ENCODE data around the gene CHRNE. TPM values are rescaled to one million over a fixed set of nuclear protein-coding genes. Genes with fewer than 3 reads are reported as not detected.
"Not testable (repeated sequence)": the region's sequence is repeated elsewhere in the genome, so short reads cannot be mapped to it uniquely, and the experiment has no call there.

Gene CHRNE
- polyA plus RNA-seq, 1 donor (not counting 4 experiments of a cell fraction or from before 2014, with no cell fraction given): 0.04 TPM

- Histone ChIP-seq H3K79me2 (ENCODE audit: control insufficient read depth, insufficient read depth, low read length) (no peaks in the 10 kb centered on the region), H3K9ac (ENCODE audit: control insufficient read depth, extremely low read depth, insufficient read depth, low read length) (no peak overlapping the region), H3K4me1 (ENCODE audit: control insufficient read depth, extremely low read depth, insufficient read depth, low read length) (peaks cover 3% of the 10 kb centered on the region), H3K4me2 (ENCODE audit: control insufficient read depth, extremely low read depth, insufficient read depth, low read depth, low read length) (no peak overlapping the region), H4K20me1 (ENCODE audit: control insufficient read depth, extremely low read depth, insufficient read depth, low read length) (no peaks in the 10 kb centered on the region), H3K9me3 (ENCODE audit: control insufficient read depth, low read depth, low read length) (no peaks in the 10 kb centered on the region), H2AFZ (ENCODE audit: control insufficient read depth, low read length) (no peak overlapping the region), H3K27me3 (ENCODE audit: control insufficient read depth, extremely low read depth, insufficient read depth, low read length) (no peaks in the 10 kb centered on the region), H3K27ac (ENCODE audit: control insufficient read depth, insufficient read depth, low read length) (no peak overlapping the region), H3K9me1 (ENCODE audit: control insufficient read depth, extremely low read depth, insufficient read depth, low read length) (no peaks in the 10 kb centered on the region), H3K36me3 (ENCODE audit: control insufficient read depth in 2 of 2, extremely low read depth in 1 of 2, insufficient read depth in 2 of 2, low read length in 2 of 2) (no peaks in the 10 kb centered on the region), H3K4me3 (ENCODE audit: control insufficient read depth in 2 of 3, extremely low read depth in 1 of 3, insufficient read depth in 2 of 3, low read depth in 1 of 3, low read length in 3 of 3) (no peak overlapping the region)
- DNase-seq (ENCODE audit: low read depth, low spot score): no peak
- TF ChIP-seq EZH2 (IDR thresholded peaks at IDR 0.05; ENCODE audit: low read length) (no peak), CTCF (optimal IDR thresholded peaks at IDR 0.05 in 1 of 3, IDR thresholded peaks at IDR 0.05 in 1 of 3, conservative IDR thresholded peaks at IDR 0.05 in 1 of 3; ENCODE audit: extremely low read depth in 1 of 3, insufficient read depth in 2 of 3, low read length in 3 of 3) (no peak)
- peak; percentile 67 for FAIRE-seq
- dilution Hi-C loops (cut with MboI; ENCODE audit: extremely low pct_ligation_motif_present, low sequenced_read_pairs): no loop called here
These were observed 17.6 kb upstream of the CHRNE start for GRCh38 chr17:4920351-4921048.

DNA sequence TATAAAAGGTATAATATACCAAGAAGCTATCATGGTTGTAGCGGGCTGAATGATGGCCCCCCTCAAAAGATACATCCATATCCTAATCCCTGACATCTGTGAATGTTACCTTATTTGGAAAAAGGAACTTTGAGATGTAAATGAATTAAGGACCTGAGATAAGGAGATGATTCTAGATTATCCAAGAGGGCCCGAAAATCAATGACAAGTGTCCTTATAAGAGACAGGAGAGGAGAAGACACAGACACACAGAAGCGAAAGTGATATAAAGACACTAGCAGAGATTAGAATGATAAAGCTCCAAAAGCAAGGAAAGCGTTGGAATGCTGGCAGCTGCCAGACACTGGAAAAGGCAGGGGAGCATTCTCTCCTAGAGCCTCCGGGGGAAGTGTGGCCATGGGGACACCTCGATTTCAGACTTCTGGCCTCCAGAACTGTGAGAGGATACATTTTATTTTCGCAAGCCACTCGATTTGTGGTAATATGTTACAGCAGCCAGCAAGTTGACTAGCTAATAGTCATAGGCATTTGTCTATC, 16.7 kb upstream of the CHRNE start:
- no peak for FAIRE-seq
- no peaks in the 10 kb centered on the region for H3K36me3 ChIP-seq (ENCODE audit: control insufficient read depth in 2 of 2, extremely low read depth in 1 of 2, insufficient read depth in 2 of 2, low read length in 2 of 2)
- dilution Hi-C loops (cut with MboI; ENCODE audit: extremely low pct_ligation_motif_present, low sequenced_read_pairs): no loop called here

DNA sequence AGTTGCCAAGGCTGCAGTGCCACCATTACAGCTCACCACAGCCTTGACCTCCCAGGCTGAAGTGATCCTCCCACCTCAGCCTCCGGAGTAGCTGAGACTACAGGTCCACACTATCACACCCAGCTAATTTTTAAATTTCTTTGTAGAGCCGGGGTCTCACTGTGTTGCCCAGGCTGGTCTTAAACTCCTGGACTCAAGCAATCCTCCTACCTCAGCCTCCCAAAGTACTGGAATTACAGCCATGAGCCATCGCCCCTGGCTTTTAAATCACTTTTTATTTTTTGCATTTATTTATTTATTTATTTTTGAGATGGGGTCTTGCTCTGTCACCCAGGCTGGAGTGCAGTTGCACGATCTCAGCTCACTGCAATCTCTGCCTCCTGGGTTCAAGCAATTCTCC, 11.7 kb upstream of the CHRNE start:
- H3K4me3 ChIP-seq (ENCODE audit: control insufficient read depth in 2 of 3, extremely low read depth in 1 of 3, insufficient read depth in 2 of 3, low read depth in 1 of 3, low read length in 3 of 3); H3K9me1 ChIP-seq (ENCODE audit: control insufficient read depth, extremely low read depth, insufficient read depth, low read length); H3K9me3 ChIP-seq (ENCODE audit: control insufficient read depth, low read depth, low read length); H3K27ac ChIP-seq (ENCODE audit: control insufficient read depth, insufficient read depth, low read length); H3K9ac ChIP-seq (ENCODE audit: control insufficient read depth, extremely low read depth, insufficient read depth, low read length); FAIRE-seq; H3K4me1 ChIP-seq (ENCODE audit: control insufficient read depth, extremely low read depth, insufficient read depth, low read length); dilution Hi-C loops (cut with MboI; ENCODE audit: extremely low pct_ligation_motif_present, low sequenced_read_pairs); H3K36me3 ChIP-seq (ENCODE audit: control insufficient read depth in 2 of 2, extremely low read depth in 1 of 2, insufficient read depth in 2 of 2, low read length in 2 of 2); H3K79me2 ChIP-seq (ENCODE audit: control insufficient read depth, insufficient read depth, low read length); H3K4me2 ChIP-seq (ENCODE audit: control insufficient read depth, extremely low read depth, insufficient read depth, low read depth, low read length); H4K20me1 ChIP-seq (ENCODE audit: control insufficient read depth, extremely low read depth, insufficient read depth, low read length); DNase-seq (ENCODE audit: low read depth, low spot score); H3K27me3 ChIP-seq (ENCODE audit: control insufficient read depth, extremely low read depth, insufficient read depth, low read length); H2AFZ ChIP-seq (ENCODE audit: control insufficient read depth, low read length): not testable (repeated sequence)

More for the DNA sequence above, 16.7 kb upstream of the CHRNE start:
- H3K4me3 ChIP-seq (ENCODE audit: control insufficient read depth in 2 of 3, extremely low read depth in 1 of 3, insufficient read depth in 2 of 3, low read depth in 1 of 3, low read length in 3 of 3): no peak overlapping the region
- H3K27me3 ChIP-seq (ENCODE audit: control insufficient read depth, extremely low read depth, insufficient read depth, low read length): no peaks in the 10 kb centered on the region
- H3K9me1 ChIP-seq (ENCODE audit: control insufficient read depth, extremely low read depth, insufficient read depth, low read length): no peaks in the 10 kb centered on the region
- H3K9me3 ChIP-seq (ENCODE audit: control insufficient read depth, low read depth, low read length): no peaks in the 10 kb centered on the region
- H3K4me2 ChIP-seq (ENCODE audit: control insufficient read depth, extremely low read depth, insufficient read depth, low read depth, low read length): peak overlapping the region; percentile 0
- peak overlapping the region; percentile 1 for H2AFZ ChIP-seq (ENCODE audit: control insufficient read depth, low read length)
- peaks cover 3% of the 10 kb centered on the region for H3K4me1 ChIP-seq (ENCODE audit: control insufficient read depth, extremely low read depth, insufficient read depth, low read length)
- TF ChIP-seq CTCF (optimal IDR thresholded peaks at IDR 0.05 in 1 of 3, IDR thresholded peaks at IDR 0.05 in 1 of 3, conservative IDR thresholded peaks at IDR 0.05 in 1 of 3; ENCODE audit: extremely low read depth in 1 of 3, insufficient read depth in 2 of 3, low read length in 3 of 3) (no peak), EZH2 (IDR thresholded peaks at IDR 0.05; ENCODE audit: low read length) (no peak)
- DNase-seq (ENCODE audit: low read depth, low spot score): no peak
- no peaks in the 10 kb centered on the region for H4K20me1 ChIP-seq (ENCODE audit: control insufficient read depth, extremely low read depth, insufficient read depth, low read length)
- H3K79me2 ChIP-seq (ENCODE audit: control insufficient read depth, insufficient read depth, low read length): no peaks in the 10 kb centered on the region
- H3K27ac ChIP-seq (ENCODE audit: control insufficient read depth, insufficient read depth, low read length): no peak overlapping the region
- H3K9ac ChIP-seq (ENCODE audit: control insufficient read depth, extremely low read depth, insufficient read depth, low read length): no peak overlapping the region

Data from keratinocyte (primary cell).